Vagina (tissue), 2 donors: ENCODE data around the gene TAF4B.

Source experiments
- POLR2A ChIP-seq, 2 donors: fragments of 450-650 bp; IDR thresholded peaks; one replicate each; pipeline ENCODE4 v1.6.1; 2017; ENCODE audit warnings: antibody characterized with exemption in 2 of 2, mild to moderate bottlenecking in 2 of 2, moderate library complexity in 2 of 2
- TF ChIP-seq, protein P1 (sequence below), 3 experiments: fragments of 450-650 bp in 2 of 3; fragments of 200-600 bp in 1 of 3; sonication (generic) in 1 of 3; IDR thresholded peaks; one replicate each; pipeline ENCODE4 v1.5.1; 2017 to 2019; ENCODE audit warnings: antibody characterized with exemption in 3 of 3, mild to moderate bottlenecking in 2 of 3, moderate library complexity in 2 of 3

DNA sequence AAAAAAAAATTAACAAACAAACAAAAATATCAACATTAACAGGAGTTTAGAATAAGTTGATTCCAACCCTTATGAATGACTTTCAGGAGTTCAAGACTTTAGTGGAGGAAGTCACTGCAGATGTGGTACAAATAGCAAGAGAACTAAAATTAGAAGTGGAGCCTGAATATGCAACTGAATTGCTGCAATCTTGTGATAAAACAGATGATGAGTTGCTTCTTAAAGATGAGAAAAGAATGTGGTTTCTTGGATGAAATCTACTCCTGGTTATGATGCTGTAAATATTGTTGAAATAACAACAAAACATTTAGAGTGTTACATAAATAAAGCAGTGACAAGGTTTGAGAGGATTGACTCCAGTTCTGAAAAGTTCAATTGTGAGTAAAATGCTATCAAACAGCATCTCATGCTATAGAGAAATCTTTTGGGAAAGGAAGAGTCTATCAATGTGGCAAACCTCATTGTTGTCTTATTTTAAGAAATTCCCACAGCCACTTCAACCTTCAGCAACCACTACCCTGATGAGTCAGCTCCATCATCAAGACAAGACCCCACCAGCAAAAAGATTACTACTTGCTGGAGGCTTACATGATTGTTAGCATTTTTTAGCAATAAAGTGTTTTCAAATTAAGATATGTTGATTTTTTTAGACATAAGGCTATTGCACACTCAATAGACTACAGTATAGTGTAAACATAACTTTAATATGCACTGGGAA, 42.7 kb upstream of the TAF4B start:
- TF ChIP-seq POLR2A (IDR thresholded peaks at IDR 0.05) = no peak
- TF ChIP-seq, protein P1, sequence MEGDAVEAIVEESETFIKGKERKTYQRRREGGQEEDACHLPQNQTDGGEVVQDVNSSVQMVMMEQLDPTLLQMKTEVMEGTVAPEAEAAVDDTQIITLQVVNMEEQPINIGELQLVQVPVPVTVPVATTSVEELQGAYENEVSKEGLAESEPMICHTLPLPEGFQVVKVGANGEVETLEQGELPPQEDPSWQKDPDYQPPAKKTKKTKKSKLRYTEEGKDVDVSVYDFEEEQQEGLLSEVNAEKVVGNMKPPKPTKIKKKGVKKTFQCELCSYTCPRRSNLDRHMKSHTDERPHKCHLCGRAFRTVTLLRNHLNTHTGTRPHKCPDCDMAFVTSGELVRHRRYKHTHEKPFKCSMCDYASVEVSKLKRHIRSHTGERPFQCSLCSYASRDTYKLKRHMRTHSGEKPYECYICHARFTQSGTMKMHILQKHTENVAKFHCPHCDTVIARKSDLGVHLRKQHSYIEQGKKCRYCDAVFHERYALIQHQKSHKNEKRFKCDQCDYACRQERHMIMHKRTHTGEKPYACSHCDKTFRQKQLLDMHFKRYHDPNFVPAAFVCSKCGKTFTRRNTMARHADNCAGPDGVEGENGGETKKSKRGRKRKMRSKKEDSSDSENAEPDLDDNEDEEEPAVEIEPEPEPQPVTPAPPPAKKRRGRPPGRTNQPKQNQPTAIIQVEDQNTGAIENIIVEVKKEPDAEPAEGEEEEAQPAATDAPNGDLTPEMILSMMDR (IDR thresholded peaks at IDR 0.05) = no peak
